GM18870 (cell line): ENCODE results near the gene IFNL2.
"Not testable (repeated sequence)": the region's sequence is repeated elsewhere in the genome, so short reads cannot be mapped to it uniquely, and the experiment has no call there.

ENCODE experiments used
- ATAC-seq: cut with Tn5 transposase; IDR thresholded peaks from one replicate; pipeline ENCODE4 v1.9.1; 2021; ENCODE audit warnings: moderate library complexity; ENCODE audit not compliant: unreplicated experiment

Gene IFNL2

DNA sequence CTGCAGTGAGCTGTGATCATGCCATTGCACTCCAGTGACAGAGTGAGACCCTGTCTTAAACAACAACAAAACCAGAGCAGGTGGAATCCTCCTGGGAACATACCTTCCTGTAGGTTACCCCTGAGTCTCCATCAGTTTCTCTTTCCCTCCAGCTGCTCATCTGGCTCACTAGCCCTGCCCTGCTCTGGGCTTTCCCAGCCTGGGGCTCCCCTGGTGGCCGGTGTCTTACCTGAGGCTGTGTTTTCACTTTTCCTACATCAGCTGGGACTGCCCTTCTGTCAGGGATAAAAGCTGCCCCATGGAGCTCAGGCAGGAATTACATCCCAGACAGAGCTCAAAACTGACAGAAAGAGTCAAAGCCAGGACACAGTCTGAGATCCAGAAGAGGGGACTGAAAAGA lies at the start of gene IFNL2:
IFNL2 (plus strand) TSS at position 312 of the 400 bp plus-strand sequence. CDS start 173 bp downstream, outside the sequence.
- not testable (repeated sequence) for ATAC-seq

DNA sequence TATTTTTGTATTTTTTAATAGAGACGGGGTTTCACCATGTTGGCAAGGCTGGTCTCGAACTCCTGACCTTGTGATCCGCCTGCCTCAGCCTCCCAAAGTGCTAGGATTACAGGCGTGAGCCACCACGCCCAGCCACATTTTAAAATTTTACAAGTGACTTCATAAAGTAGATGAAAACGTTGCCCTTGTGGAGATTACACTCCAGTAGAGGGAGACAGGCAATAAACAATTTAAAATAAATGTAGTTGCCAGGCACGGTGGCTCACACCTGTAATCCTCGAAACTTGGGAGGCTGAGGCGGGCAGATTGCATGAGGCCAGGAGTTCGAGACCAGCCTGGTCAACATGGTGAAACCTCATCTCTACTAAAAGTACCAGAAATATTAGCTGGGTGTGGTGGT lies 49.1 kb upstream of the IFNL2 start:
- ATAC-seq, result not testable (repeated sequence)

DNA sequence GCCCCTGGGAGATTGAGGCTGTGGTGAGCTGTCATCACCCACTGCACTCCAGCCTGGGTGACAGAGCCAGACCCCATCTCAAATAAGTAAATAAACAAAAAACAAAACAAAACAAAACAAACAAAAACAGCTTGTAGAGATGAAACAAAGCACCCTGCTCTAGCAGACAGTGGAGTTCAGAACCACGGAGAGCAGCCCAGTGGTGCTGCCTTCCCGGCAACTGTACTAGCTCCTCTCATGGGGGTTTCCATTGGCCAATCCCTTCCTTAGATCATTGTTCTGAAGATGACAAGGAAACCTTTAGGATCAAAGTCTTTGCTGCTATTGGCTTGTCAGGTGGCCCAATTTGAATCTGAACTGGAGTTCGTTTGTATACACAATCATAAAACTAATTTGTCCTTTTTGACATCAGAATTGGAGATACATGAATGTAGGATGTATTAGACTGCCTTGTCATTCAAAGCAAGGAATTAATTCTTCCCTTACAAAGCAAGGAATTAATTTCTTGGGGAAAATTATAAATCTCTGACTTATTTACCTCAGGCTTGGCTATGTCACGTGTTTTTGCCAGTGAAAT lies 44.4 kb upstream of the IFNL2 start:
- no peak for ATAC-seq

DNA sequence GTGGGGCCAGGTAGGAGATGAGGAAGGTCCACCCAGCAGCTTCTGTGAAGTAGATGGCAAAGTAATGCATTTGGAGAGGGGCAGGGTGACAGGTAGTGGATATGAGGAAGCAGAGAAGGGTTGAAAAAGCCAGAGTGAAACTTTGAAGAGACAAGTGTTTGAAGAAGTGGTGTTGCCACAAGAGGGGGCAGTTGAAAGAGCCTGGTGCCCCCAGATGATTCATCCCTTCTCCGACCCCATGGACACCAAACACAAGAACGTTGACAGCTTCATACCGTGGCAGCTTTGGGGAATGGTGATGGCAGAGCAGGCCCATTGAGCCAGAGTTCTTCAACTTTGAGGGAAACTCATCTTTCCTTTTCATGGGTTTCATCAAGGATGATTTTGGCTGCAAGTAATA lies 43.3 kb upstream of the IFNL2 start:
- no peak for ATAC-seq

DNA sequence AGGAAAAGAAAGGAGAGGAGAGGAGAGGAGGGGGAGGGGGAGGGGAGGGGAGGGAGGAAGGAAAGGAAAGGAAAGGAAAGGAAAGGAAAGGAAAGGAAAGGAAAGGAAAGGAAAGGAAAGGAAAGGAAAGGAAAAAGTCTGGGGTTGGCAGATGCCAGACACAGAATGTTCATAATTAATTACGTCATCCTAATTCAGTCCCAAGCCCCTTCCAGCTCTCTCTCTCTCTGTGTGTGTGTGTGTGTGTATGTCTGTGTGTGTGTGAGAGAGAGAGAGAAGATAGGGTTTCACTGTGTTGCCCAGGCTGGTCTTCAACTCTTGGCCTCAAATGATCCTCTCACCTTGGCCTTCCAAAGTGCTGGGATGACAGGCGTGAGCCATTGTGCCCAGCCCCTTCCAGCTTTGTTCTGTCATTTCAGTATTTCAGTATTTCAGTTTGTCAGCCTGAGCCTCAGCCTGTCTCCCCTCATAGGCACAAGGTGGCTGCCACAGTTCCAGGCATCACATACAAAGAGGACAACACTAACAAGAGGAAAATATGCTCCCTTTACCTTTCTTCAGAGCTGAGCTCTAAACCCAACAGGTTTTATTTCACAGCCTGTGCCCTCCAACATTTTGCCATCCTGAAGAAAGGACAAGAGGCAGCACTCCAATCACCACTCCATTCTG lies 38.0 kb upstream of the IFNL2 start:
- ATAC-seq, result no peak

DNA sequence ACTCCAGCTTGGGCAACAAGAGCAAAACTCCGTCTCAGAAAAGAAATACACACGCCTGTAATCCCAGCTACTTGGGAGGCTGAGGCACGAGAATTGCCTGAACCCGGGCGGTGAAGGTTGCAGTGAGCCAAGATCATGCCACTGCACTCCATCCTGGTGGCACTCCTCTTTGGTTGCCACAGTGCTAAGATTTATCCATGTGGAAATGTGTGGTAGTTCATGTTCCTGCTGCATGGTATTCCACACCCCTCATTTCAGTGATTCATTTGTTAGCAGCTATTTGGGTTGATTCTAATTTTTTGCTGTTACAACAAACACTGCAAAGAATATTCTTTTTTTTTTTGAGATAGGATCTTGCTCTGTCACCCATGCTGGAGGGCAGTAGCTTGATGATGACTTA lies 35.5 kb upstream of the IFNL2 start:
- ATAC-seq, result no peak

DNA sequence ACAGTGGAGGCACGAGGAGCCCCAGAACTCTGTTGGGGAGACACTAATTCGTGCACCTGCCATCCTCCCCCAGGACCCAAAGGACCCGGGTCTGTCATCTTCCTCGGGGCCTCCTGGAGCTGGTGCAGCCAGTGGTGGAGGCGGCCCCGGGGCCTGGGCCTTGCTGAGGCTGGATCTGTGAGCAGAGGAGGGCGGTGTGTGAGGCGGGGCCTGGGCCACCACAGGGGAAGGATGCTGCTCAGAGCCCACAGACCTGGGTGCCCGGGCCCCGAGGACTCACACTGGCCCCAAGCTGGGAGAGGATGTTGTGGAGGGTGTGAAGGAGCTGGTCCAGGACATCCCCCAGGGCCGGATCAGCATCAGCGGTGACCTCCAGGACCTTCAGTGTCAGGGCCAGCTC lies 31.7 kb upstream of the IFNL2 start:
- ATAC-seq, result no peak

DNA sequence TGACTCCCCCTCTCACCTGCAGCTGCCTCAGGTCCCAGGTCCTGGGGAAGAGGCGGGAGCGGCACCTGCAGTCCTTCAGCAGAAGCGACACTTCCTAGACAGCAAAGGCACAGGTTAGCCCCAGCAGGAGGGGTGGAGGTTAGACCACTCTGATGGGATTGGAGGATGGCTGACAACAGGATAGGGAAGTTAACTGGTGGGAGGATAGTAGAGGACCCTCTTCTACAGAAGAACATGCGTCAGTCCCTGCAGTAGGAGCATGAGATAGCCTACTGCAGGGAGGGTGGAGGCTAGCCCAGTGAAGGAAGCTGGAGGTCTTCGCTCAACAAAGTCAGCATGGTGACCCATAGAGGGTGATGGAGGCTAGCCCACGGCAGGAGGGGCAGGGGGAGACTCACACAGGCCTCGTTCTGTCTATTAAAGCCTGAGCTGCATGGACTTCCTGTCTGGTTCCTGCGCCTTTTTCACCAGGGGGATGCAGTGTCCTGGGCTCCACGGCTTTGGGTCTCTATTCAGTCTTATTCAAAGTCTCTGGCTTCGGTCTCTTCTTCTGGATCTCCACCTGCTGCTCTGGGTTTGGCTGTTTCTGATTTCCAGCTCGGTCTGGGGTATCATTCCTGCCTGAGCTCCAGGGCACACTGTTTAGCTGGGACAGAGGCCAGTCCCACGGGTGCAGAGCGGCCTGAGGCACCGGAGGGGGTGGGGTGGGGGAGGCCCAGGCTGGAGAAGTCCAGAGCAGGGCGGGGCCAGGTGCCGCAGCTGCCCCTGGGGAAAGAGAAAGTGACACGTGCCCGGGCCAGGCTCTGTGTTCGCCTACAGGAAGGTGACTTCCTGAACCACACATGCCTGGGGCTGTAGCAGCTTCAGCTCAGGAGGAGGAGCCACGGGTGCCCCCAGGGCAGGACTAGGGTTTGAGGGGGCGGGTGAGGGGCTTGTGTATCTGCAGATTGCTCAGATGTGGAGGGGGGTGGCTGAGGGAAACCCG lies 30.7 kb upstream of the IFNL2 start:
- no peak for ATAC-seq

DNA sequence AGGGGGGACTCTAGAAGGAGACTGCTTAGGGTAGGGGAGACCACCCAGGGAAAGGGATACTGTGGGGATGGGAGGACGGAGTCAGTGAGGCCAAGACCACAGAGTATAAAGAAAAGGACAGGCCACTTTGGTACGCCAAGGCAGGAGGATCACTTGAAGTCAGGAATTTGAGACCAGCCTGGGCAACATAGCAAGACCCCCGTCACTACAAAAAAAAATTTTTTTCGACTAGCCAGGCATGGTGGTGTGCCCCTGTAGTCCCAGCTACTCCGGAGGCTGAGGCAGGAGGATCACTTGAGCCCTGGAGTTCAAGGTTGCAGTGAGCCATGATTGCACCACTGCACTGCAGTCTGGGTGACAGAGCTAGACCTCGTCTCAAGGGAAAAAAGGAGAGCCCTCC lies 30.0 kb upstream of the IFNL2 start:
- no peak for ATAC-seq

DNA sequence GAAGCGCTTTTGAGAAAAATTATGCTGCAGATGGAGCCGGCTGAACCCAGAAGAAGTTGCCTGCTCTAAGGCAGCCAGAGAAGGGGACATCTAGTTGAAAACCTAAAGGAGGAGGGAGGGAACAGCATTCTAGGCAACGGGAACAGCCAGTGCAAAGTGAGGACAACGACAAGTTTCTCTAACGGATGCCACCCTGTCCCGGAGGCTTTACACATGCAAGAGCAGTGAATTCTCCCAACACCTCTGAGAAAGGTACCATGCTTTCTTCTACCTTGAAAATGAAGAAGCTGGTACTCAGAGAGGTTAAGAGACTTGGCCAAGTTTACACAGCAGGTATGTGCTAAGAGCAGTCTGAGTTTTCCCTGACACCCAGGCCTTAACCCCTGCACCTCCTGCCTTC lies 29.3 kb upstream of the IFNL2 start:
- no peak for ATAC-seq

DNA sequence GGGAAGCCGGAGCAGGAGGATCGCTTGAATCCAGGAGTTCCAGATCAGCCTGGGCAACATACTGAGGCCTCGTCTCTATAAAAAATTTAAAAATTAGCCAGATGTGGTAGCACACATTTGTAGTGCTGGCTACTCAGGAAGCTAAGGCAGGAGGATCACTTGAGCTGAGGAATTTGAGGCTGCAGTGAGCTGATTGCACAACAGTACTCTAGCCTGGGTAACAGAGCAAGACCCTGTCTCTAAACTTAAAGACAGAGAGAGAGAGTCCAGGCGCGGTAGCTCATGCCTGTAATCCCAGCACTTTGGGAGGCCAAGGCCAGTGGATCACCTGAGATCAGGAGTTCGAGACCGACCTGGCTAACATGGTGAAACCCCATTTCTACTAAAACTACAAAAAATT lies 27.8 kb upstream of the IFNL2 start:
- ATAC-seq, result no peak

DNA sequence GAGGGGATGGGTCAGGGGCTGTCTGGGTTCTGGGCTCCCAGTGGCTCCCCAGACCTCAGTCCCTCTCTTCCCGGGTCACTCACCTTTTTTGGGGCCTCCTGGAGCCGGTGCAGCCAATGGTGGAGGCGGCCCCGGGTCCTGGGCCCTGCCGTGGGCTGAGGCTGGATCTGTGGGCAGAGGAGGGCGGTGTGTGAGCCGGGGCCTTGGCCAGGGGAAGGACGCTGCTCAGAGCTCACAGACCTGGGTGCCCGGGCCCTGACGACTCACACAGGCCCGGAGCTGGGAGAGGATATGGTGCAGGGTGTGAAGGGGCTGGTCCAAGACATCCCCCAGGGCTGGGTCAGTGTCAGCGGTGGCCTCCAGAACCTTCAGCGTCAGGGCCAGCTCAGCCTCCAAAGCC lies 24.5 kb upstream of the IFNL2 start:
- not testable (repeated sequence) for ATAC-seq

DNA sequence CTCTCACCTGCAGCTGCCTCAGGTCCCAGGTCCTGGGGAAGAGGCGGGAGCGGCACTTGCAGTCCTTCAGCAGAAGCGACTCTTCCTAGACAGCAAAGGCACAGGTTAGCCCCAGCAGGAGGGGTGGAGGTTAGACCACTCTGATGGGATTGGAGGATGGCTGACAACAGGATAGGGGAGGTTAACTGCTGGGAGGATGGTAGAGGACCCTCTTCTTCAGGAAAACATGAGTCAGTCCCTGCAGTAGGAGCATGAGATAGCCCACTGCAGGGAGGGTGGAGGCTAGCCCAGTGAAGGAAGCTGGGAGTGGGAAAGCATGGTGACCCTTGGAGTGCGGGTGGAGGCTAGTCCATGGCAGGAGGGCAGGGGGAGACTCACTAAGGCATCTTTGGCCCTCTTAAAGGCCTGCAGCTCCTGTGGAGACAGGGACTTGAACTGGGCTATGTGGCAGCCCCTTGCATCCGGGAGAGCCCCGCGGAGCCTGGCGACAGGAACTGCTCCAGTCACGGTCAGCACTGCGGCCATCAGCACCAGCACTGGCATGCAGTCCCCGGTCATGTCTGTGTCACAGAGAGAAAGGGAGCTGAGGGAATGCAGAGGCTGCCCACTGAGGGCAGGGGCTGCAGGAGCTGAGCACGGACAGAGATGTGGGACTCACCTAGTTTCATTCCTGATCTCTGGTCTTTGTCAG lies 23.6 kb upstream of the IFNL2 start, which contains the start of gene IFNL3:
IFNL3 (minus strand) TSS at position 597 of the 691 bp plus-strand sequence; CDS start at position 558, 39 bp downstream.
- not testable (repeated sequence) for ATAC-seq

DNA sequence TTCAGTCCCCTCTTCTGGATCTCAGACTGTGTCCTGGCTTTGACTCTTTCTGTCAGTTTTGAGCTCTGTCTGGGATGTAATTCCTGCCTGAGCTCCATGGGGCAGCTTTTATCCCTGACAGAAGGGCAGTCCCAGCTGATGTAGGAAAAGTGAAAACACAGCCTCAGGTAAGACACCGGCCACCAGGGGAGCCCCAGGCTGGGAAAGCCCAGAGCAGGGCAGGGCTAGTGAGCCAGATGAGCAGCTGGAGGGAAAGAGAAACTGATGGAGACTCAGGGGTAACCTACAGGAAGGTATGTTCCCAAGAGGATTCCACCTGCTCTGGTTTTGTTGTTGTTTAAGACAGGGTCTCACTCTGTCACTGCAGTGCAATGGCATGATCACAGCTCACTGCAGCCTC lies 23.0 kb upstream of the IFNL2 start:
- not testable (repeated sequence) for ATAC-seq

DNA sequence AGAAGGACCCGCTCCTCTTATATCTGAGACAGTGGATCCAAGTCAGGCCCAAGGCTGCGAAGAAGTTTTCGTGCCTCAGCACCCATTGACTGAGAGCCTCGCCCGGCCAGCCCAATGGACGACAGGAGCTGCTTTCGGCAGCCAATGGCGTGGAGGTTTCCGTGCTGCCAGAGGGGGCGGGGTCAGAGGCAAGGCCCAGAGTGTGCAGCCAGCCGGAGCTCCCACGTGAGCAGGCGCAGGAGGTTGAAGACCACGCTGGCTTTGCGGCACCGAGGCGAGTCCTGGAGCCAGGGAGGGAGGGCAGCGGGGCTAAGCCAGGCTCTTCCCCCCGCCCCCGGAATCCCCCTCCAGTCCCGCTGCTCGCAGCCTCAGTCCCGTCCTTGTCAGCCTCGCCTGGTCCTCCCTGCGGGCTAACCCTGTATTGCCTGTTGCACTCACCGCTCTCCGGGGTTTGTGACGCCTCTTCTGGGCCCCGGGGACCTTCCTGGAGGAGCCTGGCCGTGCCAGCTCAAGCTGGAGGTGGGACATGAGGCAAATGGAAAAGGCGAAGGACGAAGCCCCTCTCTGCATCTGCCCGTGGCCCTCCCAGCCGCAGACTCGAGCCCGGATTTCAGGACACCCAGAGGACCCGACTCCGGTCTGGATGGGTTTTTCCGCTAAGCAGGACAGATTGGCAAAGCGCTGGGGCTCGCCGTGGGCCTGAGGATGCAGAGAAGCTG lies 21.1 kb upstream of the IFNL2 start:
- no peak for ATAC-seq

DNA sequence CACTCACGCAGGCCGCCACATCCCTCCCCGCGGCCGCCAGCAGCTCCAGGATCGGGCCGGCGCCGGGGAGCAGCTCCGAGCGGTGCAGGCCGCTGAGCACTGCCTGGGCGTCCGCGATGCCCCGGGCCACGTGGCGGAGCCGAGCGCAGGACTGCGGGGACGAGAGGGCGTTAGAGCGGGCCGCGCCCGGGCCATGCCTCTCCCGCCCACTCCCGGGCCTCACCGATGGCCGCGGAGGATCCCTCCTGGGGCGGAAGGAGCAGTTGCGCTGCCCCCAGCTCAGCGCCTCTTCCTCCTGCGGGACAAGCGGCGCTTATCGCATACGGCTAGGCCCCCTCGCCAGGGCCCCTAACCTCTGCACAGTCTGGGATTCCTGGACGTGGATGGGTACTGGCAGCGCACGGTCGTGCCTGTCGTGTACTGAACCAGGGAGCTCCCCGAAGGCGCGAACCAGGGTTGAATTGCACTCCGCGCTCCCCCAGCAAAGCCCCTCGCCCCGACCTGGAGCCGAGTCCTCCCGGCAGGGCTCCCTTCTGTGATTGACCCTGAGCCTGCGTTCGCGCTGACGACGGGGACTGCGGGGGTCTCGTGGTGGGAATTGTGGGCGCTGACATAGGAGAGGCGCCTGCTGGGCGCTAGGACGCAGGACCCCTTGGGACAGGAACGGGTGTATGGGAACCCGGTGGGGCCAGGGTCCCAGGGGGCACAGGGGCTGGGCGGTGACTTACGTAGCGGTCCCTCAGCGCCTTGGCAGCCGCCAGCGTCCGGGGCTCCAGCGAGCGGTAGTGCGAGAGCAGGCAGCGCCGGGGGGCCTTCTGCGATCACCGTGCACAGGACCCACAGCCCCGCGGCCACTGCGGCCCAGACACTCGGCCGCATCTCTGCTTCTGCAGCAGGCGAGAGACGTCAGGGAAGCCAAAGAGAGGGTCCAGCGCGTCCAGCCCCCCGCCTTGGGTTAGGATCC lies 20.2 kb upstream of the IFNL2 start:
- no peak for ATAC-seq

DNA sequence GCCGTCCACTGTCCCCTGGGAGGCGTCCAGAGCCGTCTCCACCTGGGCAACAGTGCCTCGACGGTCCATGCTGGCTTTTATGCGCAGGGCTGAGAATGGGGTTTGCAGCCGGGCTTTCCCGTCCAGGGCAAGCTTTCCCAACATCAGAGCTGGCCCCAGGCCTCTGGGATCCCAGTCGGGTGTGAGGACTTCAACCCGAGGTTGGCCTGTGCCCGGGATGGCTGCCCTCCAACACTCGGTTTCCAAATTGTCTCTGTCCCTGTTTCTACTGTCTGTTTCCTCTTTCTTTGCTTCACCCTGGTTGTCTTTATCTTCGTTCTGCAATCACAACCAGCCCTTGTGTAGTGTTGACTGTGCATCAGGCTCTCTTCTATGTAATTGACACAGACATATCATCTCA lies 19.4 kb upstream of the IFNL2 start, which contains the start of gene IFNL4:
IFNL4 (minus strand) TSS at position 51 of the 400 bp plus-strand sequence.
- ATAC-seq, result no peak

DNA sequence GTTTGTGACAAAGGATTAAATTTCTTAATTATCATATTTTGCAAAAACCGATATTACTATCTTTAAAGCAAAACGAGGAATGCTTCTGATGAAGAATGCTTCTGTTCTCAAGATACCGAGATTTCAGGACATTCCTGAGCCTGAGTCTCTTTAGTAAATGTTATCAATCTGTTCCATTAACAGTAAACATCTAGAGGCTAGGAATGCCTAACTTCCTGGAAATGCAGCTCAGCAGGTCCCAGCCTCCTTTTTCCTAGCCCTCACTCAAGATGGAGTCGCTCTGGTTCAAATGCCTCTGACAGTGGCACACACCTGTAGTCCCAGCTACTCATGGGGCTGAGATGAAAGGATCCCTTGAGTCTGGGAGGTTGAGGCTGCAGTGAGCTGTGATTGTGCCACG lies 17.1 kb upstream of the IFNL2 start:
- no peak for ATAC-seq

DNA sequence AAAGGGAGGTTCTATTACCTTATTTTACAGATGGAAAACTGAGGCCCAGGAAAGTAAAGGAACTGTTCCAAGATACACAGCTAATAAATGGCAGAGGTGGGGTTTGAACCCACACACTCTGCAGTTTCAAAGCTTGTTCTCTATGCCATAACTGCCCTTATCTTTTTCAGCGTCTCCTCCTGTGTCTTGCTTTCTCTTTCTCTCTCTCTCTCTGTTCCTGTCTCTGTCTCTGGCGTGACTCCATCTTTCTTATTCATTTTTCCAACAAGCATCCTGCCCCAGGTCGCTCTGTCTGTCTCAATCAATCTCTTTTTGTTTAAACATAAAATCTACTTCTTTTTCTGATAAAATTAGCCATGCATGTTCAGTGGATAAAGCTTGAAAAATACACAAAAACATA lies 16.4 kb upstream of the IFNL2 start:
- no peak for ATAC-seq
